ENCODE results near the gene DSP. TPM values are rescaled to one million over a fixed set of nuclear protein-coding genes. Genes with fewer than 3 reads are reported as not detected.

Gene DSP
- total and polyA plus RNA-seq, 12 donors, result 4.1 to 61.4 (median 38.8) TPM

GRCh38 chr6:7532821-7533220 lies 8.7 kb upstream of the DSP start:
- intact Hi-C loops (cut with DNase I), result no loop called here
- H3K36me3 ChIP-seq (replicated peaks in 1 of 2), result no peaks in the 10 kb centered on the region
- H3K9me3 ChIP-seq (replicated peaks in 1 of 3), result no peaks in the 10 kb centered on the region
- no peak for DNase-seq
- TF ChIP-seq CTCF (IDR thresholded peaks at IDR 0.05) (no peak), POLR2A (IDR thresholded peaks at IDR 0.05) (no peak)
- H3K27me3 ChIP-seq, result no peaks in the 10 kb centered on the region
- H3K4me3 ChIP-seq, result no peak overlapping the region
- H3K27ac ChIP-seq, result no peak overlapping the region
- no peaks in the 10 kb centered on the region for H3K4me1 ChIP-seq (replicated peaks in 1 of 2)
- WGBS, 4 donors, result 67 to 74% (median 69%) methylated on average over 8 of the region's 8 CpGs

- Histone ChIP-seq H3K4me3 (no peak overlapping the region), H3K27ac (no peak overlapping the region), H3K9me3 (replicated peaks in 1 of 3) (no peaks in the 10 kb centered on the region), H3K4me1 (replicated peaks in 1 of 2) (no peaks in the 10 kb centered on the region), H3K27me3 (no peaks in the 10 kb centered on the region), H3K36me3 (replicated peaks in 1 of 2) (no peaks in the 10 kb centered on the region)
- intact Hi-C loops (cut with DNase I), result no loop called here
- DNase-seq, result no peak
- WGBS, 4 donors, result 88 to 98% (median 96%) methylated on average over 5 of the region's 5 CpGs
- TF ChIP-seq POLR2A (IDR thresholded peaks at IDR 0.05) (no peak), CTCF (IDR thresholded peaks at IDR 0.05) (no peak)
Measured at GRCh38 chr6:7534192-7534591, 7.3 kb upstream of the DSP start.

GRCh38 chr6:7535498-7535897 lies 6.0 kb upstream of the DSP start:
- Histone ChIP-seq H3K9me3 (replicated peaks in 1 of 3) (no peaks in the 10 kb centered on the region), H3K36me3 (replicated peaks in 1 of 2) (no peaks in the 10 kb centered on the region), H3K4me3 (no peak overlapping the region), H3K27ac (no peak overlapping the region), H3K27me3 (no peaks in the 10 kb centered on the region), H3K4me1 (replicated peaks in 1 of 2) (no peaks in the 10 kb centered on the region)
- TF ChIP-seq POLR2A (IDR thresholded peaks at IDR 0.05) (no peak), CTCF (IDR thresholded peaks at IDR 0.05) (no peak)
- intact Hi-C loops (cut with DNase I), result no loop called here
- DNase-seq, result no peak
- 75 to 93% (median 88%) methylated on average over 5 of the region's 5 CpGs for WGBS, 4 donors

- WGBS, 4 donors, result 32 to 56% (median 36%) methylated on average over 4 of the region's 4 CpGs
- Histone ChIP-seq H3K4me3 (no peak overlapping the region), H3K4me1 (replicated peaks in 1 of 2) (peaks cover 0 to 7% of the 10 kb centered on the region in 2 donors), H3K9me3 (replicated peaks in 1 of 3) (no peaks in the 10 kb centered on the region), H3K36me3 (replicated peaks in 1 of 2) (no peaks in the 10 kb centered on the region), H3K27me3 (peaks cover 5% of the 10 kb centered on the region), H3K27ac (no peak overlapping the region)
- TF ChIP-seq CTCF (IDR thresholded peaks at IDR 0.05), result no peak
- no peak for TF ChIP-seq POLR2A (IDR thresholded peaks at IDR 0.05)
- no peak for DNase-seq
- intact Hi-C loops (cut with DNase I), result no loop called here
Measured at GRCh38 chr6:7537565-7538174, 3.8 kb upstream of the DSP start.
